GM13977 (cell line): ENCODE results near the gene PLEKHM3.

Source experiments
- DNase-seq: peaks from one replicate; pipeline ENCODE4 v3.0.0; 2012; ENCODE audit warnings: low spot score
- CTCF ChIP-seq: IDR thresholded peaks from 2 replicates; pipeline ENCODE4 v1.5.1; 2012; ENCODE audit warnings: mild to moderate bottlenecking, control low read depth; ENCODE audit not compliant: insufficient read depth; ENCODE audit errors: extremely low read depth, missing control alignments
- in situ Hi-C: fragments of 300-500 bp; cut with MboI; formaldehyde crosslinking; loops from one replicate; pipeline ENCODE4 v1.12.0; 2022; ENCODE audit warnings: low sequenced_read_pairs, low pct_unique_long_range_greater_than_20kb, mixed read lengths, inconsistent platforms; ENCODE audit not compliant: unreplicated experiment

Gene PLEKHM3

DNA sequence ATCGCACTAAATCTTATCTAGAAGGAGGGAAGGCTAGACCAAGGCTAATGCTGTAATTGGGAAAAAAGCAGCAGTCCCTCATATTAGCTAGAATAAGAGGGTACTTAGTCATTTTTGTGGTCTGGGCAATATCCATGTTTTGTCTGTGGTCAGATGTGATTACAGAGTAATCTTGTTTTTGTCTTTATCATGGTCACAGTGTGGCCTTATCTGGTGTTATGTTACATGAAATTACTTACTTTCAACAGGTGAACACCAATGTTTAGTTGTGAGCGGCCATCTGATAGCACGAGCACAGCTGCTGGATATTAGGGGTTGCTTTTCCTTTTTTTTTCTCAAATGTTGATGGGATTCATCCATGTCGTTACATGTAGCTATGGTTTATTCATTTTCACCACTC lies 23.7 kb upstream of the PLEKHM3 start:
- no peak for TF ChIP-seq CTCF
- no peak for DNase-seq
- in situ Hi-C loops = no loop called here

- no peak for DNase-seq
- no peak for TF ChIP-seq CTCF
- in situ Hi-C loops = no loop called here
Observed at GRCh38 chr2:208047840-208048239, 22.5 kb upstream of the PLEKHM3 start.

DNA sequence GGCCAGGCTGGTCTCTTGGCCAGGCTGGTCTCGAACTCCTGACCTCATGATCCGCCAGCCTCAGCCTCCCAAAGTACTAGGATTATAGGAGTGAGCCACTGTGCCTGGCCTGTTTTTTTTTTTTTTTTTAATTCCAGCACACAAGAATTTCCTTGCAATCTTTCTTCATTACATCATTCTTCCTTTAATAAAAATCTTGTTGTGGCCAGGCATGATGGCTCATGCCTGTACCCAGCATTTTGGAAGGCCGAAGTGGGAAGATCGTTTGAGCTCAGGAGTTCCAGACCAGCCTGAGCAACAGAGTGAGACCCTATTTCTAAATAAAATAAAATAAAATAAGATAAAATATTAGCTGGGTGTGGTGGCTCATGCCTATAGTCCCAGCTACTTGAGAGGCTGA lies 21.4 kb upstream of the PLEKHM3 start:
- no peak for TF ChIP-seq CTCF
- no peak for DNase-seq
- in situ Hi-C loops = no loop called here

GRCh38 chr2:208042450-208042849 lies 17.1 kb upstream of the PLEKHM3 start:
- in situ Hi-C loops = no loop called here
- no peak for DNase-seq
- TF ChIP-seq CTCF = no peak

DNA sequence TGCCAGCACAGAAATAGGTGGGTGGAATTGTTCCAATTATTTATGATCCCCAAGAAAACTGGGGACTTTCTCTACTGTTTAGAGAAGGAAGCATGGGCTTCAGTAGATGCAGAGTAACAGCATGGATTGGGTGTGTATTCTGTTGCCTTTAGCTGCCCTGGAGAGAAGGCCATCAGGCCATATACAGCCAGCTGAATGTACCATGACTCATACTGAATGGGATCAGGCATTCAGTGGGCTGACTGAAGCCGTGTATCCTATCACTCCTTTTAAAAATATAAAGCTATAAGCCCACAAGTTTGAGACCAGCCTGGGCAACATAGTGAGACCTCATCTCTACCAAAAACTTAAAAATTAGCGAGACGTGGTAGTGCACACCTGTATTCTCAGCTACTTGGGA lies 16.7 kb upstream of the PLEKHM3 start:
- in situ Hi-C loops = no loop called here
- DNase-seq = no peak
- no peak for TF ChIP-seq CTCF

DNA sequence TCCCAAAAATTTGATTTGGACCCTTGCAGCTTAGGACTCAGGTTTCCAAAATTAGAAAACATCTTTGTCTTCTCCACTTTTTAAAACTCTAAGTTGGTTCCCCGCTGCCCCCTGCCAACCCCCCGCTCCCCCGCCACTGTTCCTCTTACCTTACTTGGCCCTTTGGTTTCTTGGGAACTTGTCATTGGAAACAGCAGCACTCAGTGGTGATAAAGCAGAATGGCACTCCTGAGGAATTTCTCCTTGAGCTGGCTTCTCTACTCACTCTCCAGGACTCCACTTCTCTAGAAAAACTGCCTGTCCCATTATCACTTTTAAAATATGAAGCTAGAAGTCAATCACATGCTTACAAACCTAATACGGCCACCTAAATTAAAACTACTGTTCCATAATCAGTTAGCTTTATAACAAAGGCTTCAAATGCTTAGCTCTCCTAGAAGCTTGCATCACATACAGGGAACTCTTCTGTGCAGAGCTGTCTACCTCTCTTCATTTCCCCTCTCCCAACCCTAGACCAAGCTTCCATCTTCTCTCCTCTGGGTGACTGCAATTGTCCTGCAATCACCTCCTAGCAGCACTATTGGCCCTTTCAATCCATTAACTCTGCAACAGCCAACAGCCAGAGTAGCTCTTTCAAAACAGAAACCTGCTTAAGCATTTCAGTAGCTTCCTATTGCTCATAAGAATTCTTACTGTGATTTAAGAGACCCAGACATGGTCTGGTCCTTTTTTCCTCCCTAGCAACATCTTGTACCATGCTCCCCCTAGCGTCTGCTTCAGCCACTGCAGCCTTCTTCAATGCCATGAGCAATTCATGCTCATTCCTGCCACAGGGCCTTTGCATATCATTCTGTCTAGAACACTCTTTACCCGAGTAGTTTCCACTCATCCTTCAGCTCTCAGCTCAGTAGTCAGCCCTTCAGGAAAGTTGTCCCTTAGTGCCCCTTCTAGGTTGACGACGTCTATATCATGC lies 15.2 kb upstream of the PLEKHM3 start:
- peak; percentile 61 for DNase-seq
- in situ Hi-C loops = no loop called here
- TF ChIP-seq CTCF = peak; percentile 89
